Aorta (tissue), 5 donors: ENCODE measurements around the gene TFB1M. TPM values are rescaled to one million over a fixed set of nuclear protein-coding genes. Genes with fewer than 3 reads are reported as not detected.
A peak's percentile ranks its signal among the peaks of the same experiment; 100 is the strongest.

Experiments
- ATAC-seq: fragments of 200-7000 bp; cut with Tn5 transposase; one replicate; pipeline ENCODE4 v1.9.1; 2022; ENCODE audit warnings: moderate library complexity; ENCODE audit not compliant: low FRiP score
- DNase-seq, 2 donors: peaks; one replicate each; pipeline ENCODE4 v3.0.0-alpha.2; 2020
- H3K27ac ChIP-seq, 2 donors: one replicate each; pipeline ENCODE4 v1.5.1; 2013; ENCODE audit warnings: low read length in 2 of 2, mild to moderate bottlenecking in 2 of 2, moderate library complexity in 2 of 2, control low read depth in 1 of 2, inconsistent platforms in 1 of 2, low read depth in 1 of 2
- H3K27me3 ChIP-seq, 2 donors: one replicate each; pipeline ENCODE4 v1.6.1; 2013; ENCODE audit warnings: control low read depth in 1 of 2, low read length in 1 of 2, mild to moderate bottlenecking in 1 of 2, moderate library complexity in 1 of 2; ENCODE audit not compliant: insufficient read depth in 2 of 2, control insufficient read depth in 1 of 2
- H3K36me3 ChIP-seq, 2 donors: one replicate each; pipeline ENCODE4 v1.6.1; 2013; ENCODE audit warnings: control low read depth in 1 of 2, low read length in 1 of 2, mild to moderate bottlenecking in 1 of 2; ENCODE audit not compliant: insufficient read depth in 2 of 2, control insufficient read depth in 1 of 2
- H3K4me1 ChIP-seq, 2 donors: one replicate each; pipeline ENCODE4 v1.6.1; 2013; ENCODE audit warnings: low read length in 2 of 2, control low read depth in 1 of 2, mild to moderate bottlenecking in 1 of 2, moderate library complexity in 1 of 2; ENCODE audit not compliant: insufficient read depth in 2 of 2, control insufficient read depth in 1 of 2
- H3K4me3 ChIP-seq, 2 donors: one replicate each; pipeline ENCODE4 v1.5.1; 2013; ENCODE audit warnings: low read length in 2 of 2, control low read depth in 1 of 2, mild to moderate bottlenecking in 1 of 2
- H3K9me3 ChIP-seq: one replicate; pipeline ENCODE4 v1.6.1; 2013; ENCODE audit warnings: mild to moderate bottlenecking, low read length; ENCODE audit not compliant: control insufficient read depth
- WGBS, 2 donors: extraction: QIAGEN DNeasy Blood & Tissue Kit; methylation state at CpG; one replicate each; pipeline ENCODE4 v1.1.7; 2013; 5-methylcytosine and 5-hydroxymethylcytosine counted together
- intact Hi-C, 2 donors: fragments of 100-400 bp; cut with DNase I; formaldehyde crosslinking; loops; one replicate each; pipeline versions ENCODE4 v1.14.2 to v1.15.0; 2022
- polyA plus RNA-seq, 2 donors: library from polyadenylated mRNA; stranded (reverse); fragments of 200-250 nt; gene quantifications; one replicate each; pipeline ENCODE4 v1.2.3, GENCODE V29; 2013
- total RNA-seq, 2 donors: library from RNA; stranded (reverse); fragmentation: NEBNext Ultra II Directional; extraction: Animal tissue kit (Norgen Biotek cat#: 25700); gene quantifications; one replicate each; pipeline ENCODE4 v1.2.1, GENCODE V29; 2021
- donor health status: healthy with polysubstance abuse.
- donor health status: Bipolar disorder and iron deficiency.
- donor health status: DM: no; HTN: no; CAD: no.
- donor health status: DM: no; HTN: no; CAD: no.
- donor health status: DM: yes; HTN: yes; CAD: no.

Gene TFB1M
- total and polyA plus RNA-seq, 4 donors = 6.0 to 23.8 (median 13.1) TPM

DNA sequence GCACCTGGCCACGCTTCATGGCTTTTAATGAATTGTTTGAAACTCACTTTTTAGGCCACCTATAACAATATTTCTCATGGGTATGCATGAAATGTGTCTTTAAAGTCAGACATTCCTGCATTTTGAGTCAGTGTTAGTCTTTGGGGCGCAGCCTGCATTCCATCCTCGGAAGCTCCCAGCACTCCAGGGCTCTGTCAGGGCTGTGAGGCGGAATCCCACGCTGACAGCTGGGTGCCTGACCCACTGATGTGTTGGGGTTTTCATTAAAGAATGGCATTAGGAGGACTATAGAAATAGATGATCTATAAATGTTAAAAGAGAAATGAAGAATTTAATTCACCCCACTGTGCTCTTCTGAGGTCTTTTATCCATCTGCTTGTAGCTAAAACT is 66.7 kb downstream of the TFB1M start:
- intact Hi-C loops = loop anchor here (1.0 to 10.0 kb wide), 4 partner anchors 70 to 383 kb away; no protein-coding TSS in a partner anchor
- no peaks in the 10 kb centered on the region for H3K4me1 ChIP-seq
- H3K27ac ChIP-seq = no peak overlapping the region
- H3K9me3 ChIP-seq = no peaks in the 10 kb centered on the region
- H3K27me3 ChIP-seq = no peaks in the 10 kb centered on the region
- WGBS, 2 donors = 19 to 58% methylated on average over 5 of the region's 5 CpGs
- peaks cover 0 to 5% of the 10 kb centered on the region in 2 donors for H3K36me3 ChIP-seq
- ATAC-seq (peak; percentile 54), DNase-seq (peak in 1 of 2 donors; percentile 65)
- no peak overlapping the region for H3K4me3 ChIP-seq

- 93 to 95% methylated on average over 2 of the region's 2 CpGs for WGBS, 2 donors
- H3K4me3 ChIP-seq = no peak overlapping the region
- intact Hi-C loops = loop anchor here (5.0 to 10.0 kb wide), 2 partner anchors 320 to 382 kb away; no protein-coding TSS in a partner anchor
- peaks cover 0 to 5% of the 10 kb centered on the region in 2 donors for H3K36me3 ChIP-seq
- H3K27ac ChIP-seq = no peak overlapping the region
- ATAC-seq = no peak
- DNase-seq = no peak
- no peaks in the 10 kb centered on the region for H3K4me1 ChIP-seq
- no peaks in the 10 kb centered on the region for H3K9me3 ChIP-seq
- no peaks in the 10 kb centered on the region for H3K27me3 ChIP-seq
These were observed 67.5 kb downstream of the TFB1M start for GRCh38 chr6:155246825-155247224.

GRCh38 chr6:155245831-155246230 is 68.5 kb downstream of the TFB1M start:
- DNase-seq = no peak

GRCh38 chr6:155245193-155245592 is 69.1 kb downstream of the TFB1M start:
- WGBS, 2 donors = 95% methylated on average over 7 of the region's 7 CpGs
- no peak for ATAC-seq
- Histone ChIP-seq H3K4me1 (no peaks in the 10 kb centered on the region), H3K27me3 (no peaks in the 10 kb centered on the region), H3K27ac (no peak overlapping the region), H3K9me3 (no peaks in the 10 kb centered on the region), H3K36me3 (peaks cover 0 to 3% of the 10 kb centered on the region in 2 donors), H3K4me3 (no peak overlapping the region)
- no peak for DNase-seq
- intact Hi-C loops = loop anchor here (5.0 to 10.0 kb wide), 2 partner anchors 318 to 380 kb away; no protein-coding TSS in a partner anchor

More at GRCh38 chr6:155245831-155246230, 68.5 kb downstream of the TFB1M start:
- H3K27me3 ChIP-seq = no peaks in the 10 kb centered on the region
- no peak overlapping the region for H3K4me3 ChIP-seq
- H3K27ac ChIP-seq = no peak overlapping the region
- intact Hi-C loops = loop anchor here (5.0 to 10.0 kb wide), 2 partner anchors 319 to 381 kb away; no protein-coding TSS in a partner anchor
- H3K4me1 ChIP-seq = no peaks in the 10 kb centered on the region
- no peaks in the 10 kb centered on the region for H3K9me3 ChIP-seq
- no peak for ATAC-seq
- WGBS, 2 donors = 96 to 97% methylated on average over 3 of the region's 3 CpGs
- peaks cover 0 to 5% of the 10 kb centered on the region in 2 donors for H3K36me3 ChIP-seq

DNA sequence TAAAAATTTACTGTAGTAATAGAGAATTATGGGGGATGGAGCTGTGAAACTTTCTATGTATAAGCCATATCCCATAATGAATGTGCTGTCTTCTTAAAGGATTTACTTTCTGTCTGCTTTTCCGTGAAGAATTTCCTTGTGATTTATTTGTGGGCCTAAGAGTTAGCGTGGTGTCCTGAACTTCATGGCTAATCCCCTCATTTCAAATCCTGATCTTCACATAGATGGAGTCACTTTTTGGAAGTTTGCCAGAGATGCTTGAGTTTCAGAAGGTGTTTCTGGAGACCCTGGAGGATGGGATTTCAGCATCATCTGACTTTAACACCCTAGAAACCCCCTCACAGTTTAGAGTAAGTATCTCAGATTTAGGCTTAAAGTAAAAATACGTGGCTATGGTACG is 69.8 kb downstream of the TFB1M start:
- Histone ChIP-seq H3K27me3 (no peaks in the 10 kb centered on the region), H3K27ac (no peak overlapping the region), H3K4me1 (no peaks in the 10 kb centered on the region), H3K36me3 (peaks cover 0 to 3% of the 10 kb centered on the region in 2 donors), H3K4me3 (no peak overlapping the region), H3K9me3 (no peaks in the 10 kb centered on the region)
- ATAC-seq (no peak), DNase-seq (no peak)
- intact Hi-C loops = loop anchor here in 1 of 2 donors (10.0 kb wide), 1 partner anchor 380 kb away; no protein-coding TSS in a partner anchor
- 81 to 89% methylated on average over 4 of the region's 4 CpGs for WGBS, 2 donors

DNA sequence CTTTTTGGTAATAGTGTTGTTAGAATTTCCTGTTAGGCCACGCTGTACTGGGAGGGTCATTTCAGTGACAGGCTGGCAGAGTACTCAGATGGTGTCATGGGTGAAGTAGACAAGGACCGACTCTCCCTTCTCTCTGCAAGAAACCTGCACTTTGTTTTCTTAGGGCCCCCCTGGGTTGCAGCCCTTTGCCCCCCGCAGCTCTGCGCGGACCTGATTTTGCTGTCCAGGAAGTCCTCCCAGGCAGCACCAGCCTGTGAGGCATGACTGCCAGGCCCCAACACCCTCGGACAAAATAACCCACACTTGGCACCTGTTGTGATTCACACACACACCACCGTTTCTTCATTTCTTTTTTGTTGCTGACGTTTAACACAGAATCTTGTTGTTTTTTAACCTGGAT is 72.3 kb downstream of the TFB1M start:
- Histone ChIP-seq H3K4me3 (no peak overlapping the region), H3K27ac (no peak overlapping the region), H3K27me3 (no peaks in the 10 kb centered on the region), H3K36me3 (peaks cover 0 to 3% of the 10 kb centered on the region in 2 donors), H3K4me1 (no peaks in the 10 kb centered on the region), H3K9me3 (no peaks in the 10 kb centered on the region)
- DNase-seq (no peak), ATAC-seq (no peak)
- intact Hi-C loops = loop anchor here in 1 of 2 donors (10.0 kb wide), 1 partner anchor 377 kb away; no protein-coding TSS in a partner anchor
- WGBS, 2 donors = 79 to 86% methylated on average over 8 of the region's 8 CpGs

DNA sequence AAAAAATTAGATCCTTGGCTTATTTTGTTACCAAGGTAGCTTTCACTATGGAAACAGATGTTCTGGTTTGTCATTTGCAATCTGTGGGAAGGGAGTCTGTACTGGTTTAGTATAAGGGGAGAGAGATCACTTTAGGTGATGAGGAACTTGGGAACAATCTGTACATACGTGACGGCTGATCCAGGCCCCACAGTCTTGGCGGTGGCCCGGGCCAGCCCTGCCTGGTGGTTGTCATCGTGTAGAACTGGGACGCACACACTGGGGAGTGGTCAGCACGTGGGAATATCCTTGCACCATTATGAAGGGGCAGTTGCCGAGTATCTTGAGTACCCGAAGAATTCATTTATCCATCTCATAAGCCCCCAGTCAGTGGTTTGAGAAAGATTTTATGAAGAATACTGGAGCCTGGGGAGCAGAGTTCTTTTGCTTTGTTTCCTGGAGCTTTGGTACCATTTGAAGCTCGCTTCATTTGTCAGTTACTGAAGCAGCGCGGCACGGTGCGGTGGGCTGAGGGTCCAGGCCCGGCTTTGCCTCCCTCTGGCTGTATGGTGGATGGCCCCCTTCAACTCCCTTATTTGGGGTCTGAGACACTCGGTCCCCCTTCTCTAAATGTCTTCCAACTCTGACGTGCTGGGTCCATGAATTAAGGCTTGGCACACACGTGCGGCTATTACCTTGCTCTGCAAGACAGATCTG is 73.2 kb downstream of the TFB1M start:
- Histone ChIP-seq H3K27ac (no peak overlapping the region), H3K36me3 (peaks cover 0 to 3% of the 10 kb centered on the region in 2 donors), H3K4me1 (no peaks in the 10 kb centered on the region), H3K9me3 (no peaks in the 10 kb centered on the region), H3K4me3 (no peak overlapping the region), H3K27me3 (no peaks in the 10 kb centered on the region)
- ATAC-seq (no peak), DNase-seq (no peak)
- WGBS, 2 donors = 97% methylated on average over 19 of the region's 19 CpGs
- intact Hi-C loops = loop anchor here in 1 of 2 donors (10.0 kb wide), 1 partner anchor 376 kb away; no protein-coding TSS in a partner anchor

GRCh38 chr6:155237613-155238012 is 76.7 kb downstream of the TFB1M start:
- ATAC-seq (no peak), DNase-seq (no peak)
- 96 to 97% methylated on average over 1 of the region's 1 CpG for WGBS, 2 donors
- Histone ChIP-seq H3K27ac (no peak overlapping the region), H3K9me3 (no peaks in the 10 kb centered on the region), H3K4me3 (no peak overlapping the region), H3K4me1 (no peaks in the 10 kb centered on the region), H3K36me3 (no peaks in the 10 kb centered on the region), H3K27me3 (no peaks in the 10 kb centered on the region)
- intact Hi-C loops = no loop called here

DNA sequence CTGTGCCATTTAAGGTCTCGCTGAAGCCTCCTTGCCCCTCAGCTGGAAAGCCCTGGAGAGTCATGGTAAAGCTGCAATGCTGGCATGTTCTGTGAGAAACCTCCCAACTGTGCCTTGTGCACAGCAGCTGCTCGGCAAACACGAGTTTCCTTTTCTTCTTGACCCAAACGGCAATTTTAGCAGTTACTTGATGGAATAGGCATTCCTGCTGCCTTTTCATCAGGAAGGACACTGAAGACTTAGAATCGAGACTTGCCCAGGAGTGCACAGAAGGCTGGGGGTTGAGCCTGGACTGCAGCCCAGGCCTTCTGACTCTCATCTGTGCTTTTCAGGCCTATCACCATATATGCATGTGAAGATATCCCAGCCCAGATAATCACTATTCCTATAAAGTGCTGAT is 79.2 kb downstream of the TFB1M start:
- no peak overlapping the region for H3K27ac ChIP-seq
- ATAC-seq = no peak

More for the DNA sequence above, 79.2 kb downstream of the TFB1M start:
- WGBS, 2 donors = 82 to 86% methylated on average over 5 of the region's 5 CpGs
- intact Hi-C loops = no loop called here
- Histone ChIP-seq H3K36me3 (no peaks in the 10 kb centered on the region), H3K9me3 (no peaks in the 10 kb centered on the region), H3K27me3 (no peaks in the 10 kb centered on the region), H3K4me1 (no peaks in the 10 kb centered on the region), H3K4me3 (no peak overlapping the region)
- DNase-seq = no peak
